ENCODE measurements around the gene SLC9A7.

The SLC9A7 gene

DNA sequence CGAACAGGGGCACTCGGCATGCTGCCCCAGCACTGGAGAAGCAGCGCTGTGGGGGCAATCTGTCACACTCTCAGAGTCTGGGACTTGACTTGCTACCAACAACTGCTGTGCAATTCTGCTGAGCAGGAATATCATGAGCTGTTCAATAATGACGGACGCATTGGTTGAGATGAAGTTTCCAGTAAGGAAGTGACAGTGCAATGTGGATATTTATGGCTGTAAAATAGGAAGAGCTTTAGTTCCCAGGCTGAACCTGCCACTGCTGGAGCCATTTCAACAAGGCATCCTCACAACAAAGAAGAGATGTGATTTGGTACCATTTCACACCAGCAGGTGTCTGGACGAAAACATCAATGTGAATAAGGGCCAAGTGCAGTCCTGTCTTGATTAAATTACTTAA lies 161.1 kb downstream of the SLC9A7 start:
- FAIRE-seq = no peak

DNA sequence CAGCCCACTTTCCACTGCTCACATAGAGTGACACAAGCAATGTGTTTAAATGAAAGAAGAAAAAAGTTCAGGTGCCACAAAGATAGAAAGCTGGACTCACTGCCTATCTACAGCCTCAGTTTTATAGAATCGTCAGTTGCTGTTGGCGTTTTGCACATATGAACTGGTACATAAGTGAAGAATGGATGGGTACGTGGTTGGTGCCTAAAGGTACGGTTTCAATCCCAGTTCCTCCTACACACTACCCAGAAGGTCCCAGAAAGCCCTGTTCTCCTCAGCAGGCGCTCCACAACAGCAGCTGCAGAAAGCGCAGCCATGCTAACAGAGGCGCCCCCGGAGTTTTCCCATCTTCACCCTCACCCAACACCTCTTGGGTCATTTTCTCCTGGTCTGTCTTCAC lies 161.7 kb downstream of the SLC9A7 start:
- no peak for FAIRE-seq

DNA sequence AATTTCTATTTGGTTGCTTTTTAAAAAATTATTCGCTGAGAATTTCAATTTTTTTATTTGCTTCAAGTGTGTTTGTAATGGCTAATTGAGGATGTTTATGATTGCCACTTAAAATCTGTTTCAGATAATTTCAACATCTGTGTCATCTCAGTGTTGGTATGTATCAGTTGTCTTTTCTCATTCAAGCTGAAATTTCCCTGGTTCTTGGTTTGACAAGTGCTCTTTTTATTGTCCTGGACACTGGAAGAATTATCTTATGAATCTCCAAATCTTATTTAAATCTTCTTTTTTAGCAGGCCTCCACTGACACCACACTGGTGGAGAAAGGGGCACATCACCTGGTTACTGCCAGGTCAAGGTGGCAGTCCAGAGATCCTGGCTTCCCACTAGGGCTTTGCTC lies 163.8 kb downstream of the SLC9A7 start:
- FAIRE-seq = no peak

DNA sequence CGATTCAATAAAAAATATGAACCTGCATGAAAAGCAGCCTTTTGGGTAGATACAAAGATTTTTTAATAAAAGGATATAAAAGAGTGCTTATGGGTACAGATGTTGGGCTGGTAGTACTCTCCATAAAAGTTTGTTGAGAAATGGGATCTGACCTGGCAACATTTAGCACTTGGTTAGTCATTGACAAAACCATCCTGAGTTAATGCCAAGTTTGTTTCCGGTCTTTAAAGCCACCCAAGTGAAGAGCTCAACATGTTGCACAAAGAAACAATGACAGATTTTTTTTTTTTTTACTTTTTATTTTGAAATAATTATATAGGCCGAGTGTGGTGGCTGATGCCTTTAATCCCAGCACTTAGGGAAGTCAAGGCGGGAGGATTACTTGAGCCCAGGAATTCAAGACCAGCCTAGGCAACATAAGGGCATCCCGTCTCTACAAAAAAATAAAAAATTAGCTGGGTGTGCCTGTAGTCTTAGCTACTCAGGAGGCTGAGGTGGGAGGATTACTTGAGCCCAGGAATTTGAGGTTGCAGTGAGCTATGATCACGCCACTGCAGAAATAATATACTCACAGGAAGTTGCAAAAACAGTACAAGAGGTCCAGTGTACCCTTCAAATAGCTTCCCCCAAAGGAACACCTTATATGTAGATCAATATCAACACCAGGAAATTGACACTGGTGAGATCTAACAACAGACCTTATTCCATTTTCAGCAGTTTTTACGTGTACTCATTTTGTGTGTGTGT lies 168.8 kb downstream of the SLC9A7 start:
- FAIRE-seq = no peak

DNA sequence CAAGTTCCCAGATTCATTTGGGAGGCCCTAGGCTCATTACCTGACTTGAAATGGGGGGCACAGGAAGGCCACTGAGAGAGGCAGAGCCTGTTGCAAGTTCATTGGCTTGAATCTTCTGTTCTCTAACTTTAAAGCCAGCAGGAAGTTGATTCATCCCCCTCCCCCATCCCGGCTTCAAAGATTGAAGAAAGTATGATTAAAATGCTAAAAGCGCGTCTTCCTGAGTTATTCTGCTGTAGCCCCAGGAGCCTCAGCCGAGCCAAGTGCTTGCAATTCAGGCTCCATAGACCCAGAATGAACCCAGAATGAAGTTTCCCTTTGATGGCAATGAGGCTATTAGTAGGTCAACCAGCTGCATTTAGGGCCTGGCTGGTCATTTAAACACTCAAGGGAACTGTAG lies 170.7 kb downstream of the SLC9A7 start:
- no peak for FAIRE-seq

DNA sequence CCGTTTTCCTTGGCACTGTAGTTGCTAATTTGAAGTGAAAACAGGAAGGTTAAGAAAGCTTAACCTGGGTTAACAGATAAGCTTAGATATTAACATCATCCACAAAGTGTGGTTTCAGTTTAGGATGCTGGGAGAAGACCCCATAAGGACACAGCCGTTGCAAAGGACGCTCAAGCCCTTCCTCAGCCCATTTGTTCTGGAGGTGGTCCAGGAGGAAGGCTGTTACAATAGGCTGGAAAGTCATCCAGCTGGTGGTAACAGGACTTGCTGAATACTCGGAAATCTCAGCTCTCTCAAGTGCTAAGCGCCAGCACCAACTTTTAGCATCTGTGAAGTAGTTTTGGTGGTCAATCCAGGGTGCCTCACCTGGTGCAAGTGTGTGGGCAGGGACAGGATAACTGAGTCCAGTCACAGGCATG lies 171.2 kb downstream of the SLC9A7 start:
- FAIRE-seq = no peak

DNA sequence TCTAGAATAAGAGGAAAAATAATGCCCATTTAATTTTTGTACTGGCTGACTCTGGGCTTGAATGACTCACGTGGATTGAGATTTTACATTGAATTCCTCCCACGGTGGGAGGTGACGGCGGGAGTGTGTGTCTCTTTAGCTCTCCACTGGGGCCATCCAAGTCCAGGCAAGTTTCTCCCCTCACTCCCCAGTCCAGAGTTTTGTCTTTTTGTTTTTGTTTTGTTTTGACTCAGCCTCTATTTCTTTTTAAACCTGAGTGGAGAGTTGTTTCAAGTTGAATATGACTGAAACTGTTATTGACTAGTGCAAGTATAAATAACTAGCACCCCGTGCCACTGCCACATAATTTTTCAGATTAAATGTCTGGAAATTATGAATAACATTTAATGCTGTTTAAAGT lies 171.8 kb downstream of the SLC9A7 start:
- FAIRE-seq = no peak

DNA sequence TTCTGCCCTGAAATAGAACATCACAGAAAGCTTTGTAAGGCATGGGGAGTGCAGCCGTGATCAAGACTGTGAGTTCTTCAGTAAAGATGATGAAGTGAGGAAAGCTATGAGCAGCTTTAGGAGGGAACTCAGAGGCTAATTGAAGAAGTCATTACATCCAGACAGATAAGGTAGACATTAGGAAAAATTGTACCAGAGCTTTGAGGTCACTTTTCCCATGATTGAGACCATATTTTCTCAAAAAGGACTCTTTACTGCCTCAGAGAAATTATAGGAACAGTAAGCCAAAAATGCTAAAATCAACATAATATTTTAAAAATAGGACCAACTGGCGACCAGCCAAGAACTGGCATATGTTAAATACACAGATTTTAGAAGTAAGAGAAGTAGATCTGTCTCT lies 174.2 kb downstream of the SLC9A7 start:
- FAIRE-seq = no peak

DNA sequence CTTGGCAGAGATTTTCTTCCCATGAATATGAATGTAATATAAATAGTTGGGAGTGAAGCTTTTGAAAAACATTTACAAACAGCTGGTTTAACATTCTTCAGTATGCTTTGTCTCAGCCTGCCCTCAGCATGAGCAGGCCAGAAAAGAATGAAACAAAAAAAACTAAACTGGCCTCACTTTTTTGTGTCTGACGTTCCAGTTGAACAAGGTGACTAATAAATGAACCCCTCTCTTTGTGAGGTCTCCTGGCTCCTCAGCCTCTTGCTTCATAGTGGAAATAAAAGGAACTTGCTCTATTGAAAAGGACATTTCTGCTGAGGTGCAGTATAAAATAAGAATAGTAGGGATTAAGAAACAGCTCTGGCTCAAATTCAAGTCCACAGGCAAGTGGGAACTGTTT lies 176.0 kb downstream of the SLC9A7 start:
- no peak for FAIRE-seq

DNA sequence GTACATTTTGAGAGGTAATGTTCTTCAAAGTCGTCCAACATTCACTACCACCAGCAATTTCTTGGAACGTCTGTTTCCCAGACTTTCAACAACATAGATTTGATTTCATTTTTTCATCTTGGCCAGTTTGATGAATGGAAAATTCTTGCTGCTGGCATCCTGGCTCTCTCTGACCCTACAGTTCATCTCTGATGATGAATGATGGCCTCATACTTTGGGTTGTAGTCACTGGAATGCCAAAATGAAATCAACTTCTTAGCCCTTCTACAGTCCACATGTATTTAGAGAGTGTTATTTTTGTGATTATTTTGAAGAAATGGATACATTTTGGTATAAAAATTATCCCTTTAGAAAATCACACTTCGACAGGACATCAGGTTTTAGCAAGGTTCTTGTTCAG lies 176.6 kb downstream of the SLC9A7 start:
- FAIRE-seq = no peak

DNA sequence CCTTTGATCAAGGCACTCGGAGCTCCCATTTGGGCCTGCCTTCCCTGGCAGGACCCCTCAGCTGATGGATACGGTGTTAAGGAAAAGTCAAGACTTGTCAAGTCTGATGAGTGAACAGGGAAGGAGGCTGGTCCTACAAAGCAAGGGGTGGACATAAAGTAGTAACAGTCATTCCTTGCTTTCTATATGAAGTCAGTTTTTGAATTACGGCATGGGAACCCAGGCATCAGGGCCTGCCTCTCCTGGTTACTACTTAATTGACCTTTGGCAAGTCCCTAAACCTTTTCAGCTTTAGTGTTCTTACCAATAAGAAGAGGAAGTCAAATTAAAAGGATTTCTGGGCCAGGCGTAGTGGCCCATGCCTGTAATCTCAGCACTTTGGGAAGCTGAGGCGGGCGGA lies 178.3 kb downstream of the SLC9A7 start:
- no peak for FAIRE-seq

DNA sequence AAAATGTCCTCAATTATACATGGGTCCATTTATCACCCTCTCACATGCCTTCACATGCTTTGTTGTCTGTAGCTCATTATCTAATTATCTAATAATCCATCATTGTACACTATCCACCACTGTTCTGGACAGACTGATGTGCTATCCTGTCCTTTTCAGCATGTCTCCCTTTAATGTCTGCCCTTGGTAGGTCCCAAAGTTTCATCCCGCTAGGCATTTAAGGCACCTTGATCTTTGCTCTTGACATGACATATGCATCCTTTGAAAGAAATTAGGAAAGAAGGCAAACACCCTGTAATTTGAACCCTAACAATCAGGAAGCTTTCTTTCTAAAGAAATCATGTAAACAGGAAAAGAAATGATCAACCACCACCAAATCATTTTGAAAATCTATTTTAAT lies 179.7 kb downstream of the SLC9A7 start:
- FAIRE-seq = no peak

DNA sequence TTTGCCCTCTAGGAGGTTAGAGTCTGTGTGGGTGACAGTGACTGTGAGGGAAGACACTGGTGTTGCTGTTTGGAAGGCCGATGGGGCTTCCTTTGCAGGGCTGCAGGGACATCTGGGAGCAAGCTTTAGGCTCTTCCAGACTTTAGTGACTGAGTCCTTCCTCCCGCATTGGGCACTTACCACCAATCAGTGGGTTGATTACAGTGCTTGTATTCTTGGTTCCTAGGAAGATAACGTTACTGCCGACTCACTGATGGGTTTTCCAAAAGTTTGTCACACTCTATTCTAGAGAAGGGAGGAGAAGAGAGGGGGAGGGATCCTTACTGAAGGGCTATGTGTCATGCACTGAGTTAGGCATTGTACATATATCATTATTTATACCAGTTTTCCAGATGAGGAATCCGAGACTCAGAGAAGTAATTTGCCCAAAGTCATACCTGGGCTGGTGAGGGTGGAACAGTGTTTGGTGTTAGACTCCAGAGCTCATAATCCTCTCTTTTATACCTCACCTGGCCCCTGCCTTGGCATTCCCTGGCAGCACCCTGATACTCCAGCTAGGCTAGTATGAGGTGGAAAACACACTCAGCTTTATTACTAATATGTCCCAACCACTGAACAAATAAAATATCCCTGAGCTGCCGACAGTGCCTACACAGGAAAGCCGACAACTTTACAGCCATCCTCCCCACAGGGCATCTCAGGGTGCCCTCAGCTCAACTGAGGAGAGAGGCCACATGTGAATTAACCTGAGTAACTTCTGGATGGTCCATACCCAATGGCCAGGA lies 181.5 kb downstream of the SLC9A7 start:
- FAIRE-seq = no peak

DNA sequence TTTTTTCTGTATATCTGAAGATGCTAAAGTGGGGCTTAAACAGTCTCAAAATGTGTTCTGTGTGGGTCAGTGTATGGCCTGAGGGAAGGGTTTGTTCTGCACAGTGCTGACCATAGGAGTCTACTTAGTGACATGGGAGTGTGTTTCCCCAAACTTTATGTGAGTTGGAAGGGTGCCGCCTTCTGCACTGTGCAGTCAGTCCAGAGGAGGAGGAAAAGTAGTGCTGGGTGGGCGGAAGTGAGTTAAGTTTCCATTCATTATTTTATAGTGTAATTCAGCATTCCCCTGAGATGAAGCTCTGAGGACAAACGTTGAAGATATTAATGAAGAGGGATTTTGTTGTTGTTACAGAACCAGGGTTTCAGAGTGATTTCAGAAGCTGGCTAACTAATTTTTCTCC lies 182.5 kb downstream of the SLC9A7 start:
- no peak for FAIRE-seq

DNA sequence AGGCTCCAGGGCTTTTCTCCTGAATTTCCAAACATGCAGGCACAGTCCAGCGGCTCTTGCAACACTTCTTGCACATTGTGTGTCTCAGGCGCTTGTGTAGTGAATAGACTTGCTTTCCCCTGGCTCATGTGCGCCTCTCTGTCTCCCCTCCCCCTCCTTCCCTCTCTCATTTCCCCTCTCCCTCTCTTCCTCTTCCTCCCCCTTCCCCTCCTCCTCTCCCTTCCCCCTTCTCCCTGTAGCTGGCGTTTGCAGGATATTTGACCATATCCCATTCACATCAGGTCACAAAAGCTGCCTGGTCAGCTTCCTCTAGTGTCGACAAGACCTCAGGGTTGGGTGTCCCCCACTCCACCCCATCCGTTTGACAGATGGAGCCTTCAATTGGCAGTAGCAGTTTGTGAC lies 182.9 kb downstream of the SLC9A7 start:
- no peak for FAIRE-seq

DNA sequence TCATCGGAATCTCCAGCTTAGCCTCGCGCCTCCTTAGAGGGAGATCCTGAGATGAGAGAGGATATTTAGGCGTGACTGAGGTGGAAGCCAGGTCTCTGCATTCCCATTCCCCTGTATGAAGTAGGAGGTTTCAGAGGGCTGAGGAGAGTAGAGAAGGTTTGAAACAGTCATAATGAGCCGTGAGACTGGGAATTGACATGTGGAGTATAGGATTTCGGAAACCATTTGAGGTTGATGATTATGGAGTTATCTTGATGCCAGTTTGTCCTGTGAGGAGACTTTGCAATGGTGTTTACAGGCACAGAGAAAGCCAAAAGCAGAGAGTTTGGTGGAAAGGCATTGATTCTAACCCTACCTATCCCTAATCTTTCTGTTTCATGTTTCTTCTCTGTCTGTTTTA lies 183.3 kb downstream of the SLC9A7 start:
- FAIRE-seq = no peak

DNA sequence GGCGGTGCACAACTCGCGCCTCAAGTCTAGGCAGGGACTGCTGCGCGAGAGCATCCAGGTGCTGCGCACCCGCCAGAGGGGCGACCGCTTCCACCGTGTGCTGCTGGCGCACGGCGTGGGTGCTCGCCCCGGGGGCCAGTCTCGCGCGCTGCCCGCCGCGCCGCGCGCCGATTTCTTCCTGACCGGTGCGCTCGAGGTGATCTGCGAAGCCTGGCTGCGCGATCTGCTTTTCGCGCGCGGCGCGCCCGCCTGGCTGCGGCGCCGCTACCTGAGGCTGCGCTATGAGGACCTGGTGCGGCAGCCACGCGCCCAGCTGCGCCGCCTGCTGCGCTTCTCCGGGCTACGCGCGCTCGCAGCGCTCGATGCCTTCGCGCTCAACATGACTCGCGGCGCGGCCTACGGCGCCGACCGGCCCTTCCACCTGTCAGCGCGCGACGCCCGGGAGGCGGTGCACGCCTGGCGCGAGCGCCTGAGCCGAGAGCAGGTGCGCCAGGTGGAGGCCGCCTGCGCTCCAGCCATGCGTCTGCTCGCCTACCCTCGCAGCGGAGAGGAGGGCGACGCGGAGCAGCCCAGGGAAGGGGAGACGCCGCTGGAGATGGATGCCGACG lies 184.0 kb downstream of the SLC9A7 start:
- FAIRE-seq = no peak

DNA sequence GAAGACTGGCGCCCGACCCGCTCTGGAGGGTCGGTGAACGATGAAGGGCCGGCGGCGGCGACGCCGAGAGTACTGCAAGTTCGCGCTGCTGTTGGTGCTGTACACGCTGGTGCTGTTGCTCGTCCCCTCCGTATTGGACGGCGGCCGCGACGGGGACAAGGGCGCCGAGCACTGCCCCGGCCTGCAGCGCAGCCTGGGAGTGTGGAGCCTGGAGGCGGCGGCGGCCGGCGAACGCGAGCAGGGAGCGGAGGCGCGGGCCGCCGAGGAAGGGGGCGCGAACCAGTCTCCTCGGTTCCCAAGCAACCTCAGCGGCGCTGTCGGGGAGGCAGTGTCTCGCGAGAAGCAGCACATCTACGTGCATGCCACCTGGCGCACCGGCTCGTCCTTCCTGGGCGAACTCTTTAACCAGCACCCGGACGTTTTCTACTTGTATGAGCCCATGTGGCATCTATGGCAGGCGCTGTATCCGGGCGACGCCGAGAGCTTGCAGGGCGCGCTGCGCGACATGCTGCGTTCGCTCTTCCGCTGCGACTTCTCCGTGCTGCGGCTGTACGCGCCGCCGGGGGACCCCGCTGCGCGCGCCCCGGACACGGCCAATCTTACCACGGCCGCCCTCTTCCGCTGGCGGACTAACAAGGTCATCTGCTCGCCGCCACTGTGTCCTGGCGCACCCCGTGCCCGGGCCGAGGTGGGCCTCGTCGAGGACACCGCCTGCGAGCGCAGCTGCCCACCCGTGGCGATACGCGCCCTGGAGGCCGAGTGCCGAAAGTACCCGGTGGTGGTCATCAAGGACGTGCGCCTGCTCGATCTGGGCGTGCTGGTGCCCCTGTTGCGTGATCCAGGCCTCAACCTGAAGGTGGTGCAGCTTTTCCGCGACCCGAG lies 184.8 kb downstream of the SLC9A7 start:
- FAIRE-seq = no peak

DNA sequence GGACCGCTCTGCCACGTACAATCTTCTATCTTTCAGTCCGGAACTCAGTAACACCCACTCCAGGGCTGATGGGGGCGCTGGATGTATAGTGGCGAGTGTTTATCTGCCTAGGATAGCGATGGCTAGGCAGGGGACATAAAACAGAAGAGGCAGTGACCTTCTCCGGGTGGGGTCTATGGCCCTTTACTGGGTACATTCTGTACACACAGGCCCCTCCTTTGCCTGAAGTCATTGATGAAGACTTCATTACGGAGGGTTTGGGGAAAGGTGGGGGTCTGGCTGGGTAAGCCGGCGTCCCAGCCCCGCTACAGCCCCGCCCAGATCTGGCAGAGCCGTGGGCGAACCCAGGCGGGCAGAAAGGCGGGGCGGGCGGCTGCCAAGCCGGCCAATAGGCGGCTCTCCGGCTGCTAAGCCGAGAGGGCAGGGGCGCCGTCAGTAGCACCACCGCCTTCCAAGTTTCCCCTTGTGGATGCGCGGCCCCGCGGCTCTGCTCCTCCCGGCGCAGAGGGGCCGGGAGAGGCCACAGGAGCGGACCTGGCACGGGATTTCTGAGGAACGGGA lies 185.5 kb downstream of the SLC9A7 start, which contains the start of gene CHST7:
TSS of gene CHST7 (plus strand) at position 435 of the 561 bp plus-strand sequence. CDS start 167 bp downstream, outside the sequence.
- FAIRE-seq = no peak

DNA sequence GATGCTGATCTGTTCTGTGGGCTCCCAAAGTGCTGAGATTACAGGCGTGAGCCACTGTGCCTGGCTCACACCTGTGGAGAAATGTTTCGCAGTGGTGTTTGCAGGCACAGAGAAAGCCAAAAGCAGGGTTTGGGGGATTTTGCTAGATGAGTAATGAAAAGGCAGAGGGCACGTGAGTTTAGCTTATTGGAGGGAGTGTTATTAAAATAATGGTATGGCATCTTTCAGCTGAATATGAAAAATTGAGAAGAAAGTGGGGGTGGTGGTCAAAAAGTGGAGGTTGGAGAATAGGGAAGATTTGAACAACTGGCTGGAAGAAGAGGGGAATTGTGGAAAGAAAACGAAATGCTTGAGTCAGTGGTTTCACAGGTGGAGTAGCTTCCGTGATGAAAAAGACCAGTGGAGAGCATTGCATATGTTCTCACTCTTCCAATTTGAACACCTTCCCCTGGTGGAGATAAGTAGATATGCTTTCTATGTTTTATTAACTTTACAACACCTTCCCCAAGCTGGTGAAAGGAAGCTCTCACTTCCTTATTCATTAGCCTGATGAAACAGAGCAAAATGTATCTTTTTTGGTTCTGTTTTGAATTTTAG lies 186.5 kb downstream of the SLC9A7 start:
- FAIRE-seq = no peak

DNA sequence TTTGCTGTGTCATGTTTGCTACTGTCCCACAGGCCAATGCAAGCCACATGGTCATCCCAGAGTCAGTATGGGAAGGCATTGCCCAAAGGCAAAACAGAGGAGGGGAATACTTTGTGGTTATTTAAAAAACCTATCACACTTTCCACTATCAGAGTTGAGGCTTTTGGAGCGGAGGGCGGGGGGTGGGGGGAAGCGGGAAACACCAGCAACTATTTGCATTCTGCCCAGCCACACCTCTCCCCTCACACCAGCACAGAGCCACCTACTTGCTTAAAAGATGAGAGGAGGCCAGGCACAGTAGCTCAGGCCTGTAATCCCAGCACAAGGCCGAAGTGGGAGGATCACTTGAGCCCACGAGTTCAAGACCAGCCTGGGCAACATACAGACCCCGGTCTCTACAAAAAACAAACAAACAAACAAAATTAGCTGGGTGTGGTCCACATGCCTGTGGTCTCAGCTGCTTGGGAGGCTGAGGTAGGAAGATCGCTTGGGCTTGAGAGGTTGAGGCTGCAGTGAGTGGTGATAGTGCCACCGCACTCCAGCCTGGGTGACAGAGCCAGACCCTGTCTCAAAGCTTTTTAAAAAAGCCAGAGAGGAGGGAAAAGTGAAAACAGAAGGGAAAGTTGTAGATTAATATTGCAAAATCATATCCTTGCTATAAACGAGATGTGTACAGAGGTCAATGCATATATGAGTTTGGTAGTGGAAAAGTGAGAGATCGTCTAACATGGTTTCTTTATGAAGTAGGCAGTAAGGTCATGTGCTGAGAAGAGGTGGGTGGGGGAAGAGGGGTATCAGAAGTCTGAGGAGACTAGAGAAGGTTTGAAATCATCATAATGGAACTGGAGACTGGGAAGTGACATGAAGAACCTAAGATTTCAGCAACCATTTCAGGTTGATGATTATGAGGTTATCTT lies 187.2 kb downstream of the SLC9A7 start:
- FAIRE-seq = no peak

Measured in A204.1 (cell line).